Measurements from ENCODE around the gene GPR68.
"Not testable (repeated sequence)": the region's sequence is repeated elsewhere in the genome, so short reads cannot be mapped to it uniquely, and the experiment has no call there.

The GPR68 gene

DNA sequence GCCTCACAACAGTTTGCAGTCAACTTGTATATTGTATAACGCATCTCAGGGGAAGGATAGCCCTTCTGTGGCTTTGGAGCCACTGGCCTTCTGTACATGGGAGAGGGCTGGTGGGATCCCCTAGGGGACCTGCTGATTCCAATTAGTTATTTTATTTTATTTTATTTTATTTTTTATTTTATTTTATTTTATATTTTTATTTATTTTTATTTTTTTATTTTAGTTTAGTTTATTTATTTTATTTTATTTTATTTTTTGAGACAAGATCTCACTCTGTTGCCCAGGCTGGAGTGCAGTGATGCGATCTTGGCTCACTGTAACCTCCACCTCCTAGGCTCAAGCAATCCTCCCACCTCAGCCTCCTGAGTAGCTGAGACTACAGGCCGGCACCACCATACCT, 61.8 kb downstream of the GPR68 start:
- in situ Hi-C loops (cut with HindIII; ENCODE audit: low pct_ligation_motif_present, low pct_unique_long_range_greater_than_20kb, low sequenced_read_pairs), result loop anchor here (25.0 kb wide), 1 partner anchor 105 kb away; no protein-coding TSS in a partner anchor
- DNase-seq, result not testable (repeated sequence)
